ENCODE measurements around the gene NSDHL.

The NSDHL gene

GRCh38 chrX:152843852-152844251 lies 13.0 kb downstream of the NSDHL start:
- in situ Hi-C loops (cut with HindIII; ENCODE audit: low sequenced_read_pairs), result no loop called here

GRCh38 chrX:152844256-152844655 lies 13.4 kb downstream of the NSDHL start:
- in situ Hi-C loops (cut with HindIII; ENCODE audit: low sequenced_read_pairs), result no loop called here

- in situ Hi-C loops (cut with HindIII; ENCODE audit: low sequenced_read_pairs), result no loop called here
These were observed 14.9 kb downstream of the NSDHL start for GRCh38 chrX:152845618-152846240.

- in situ Hi-C loops (cut with HindIII; ENCODE audit: low sequenced_read_pairs), result no loop called here
These were observed 16.4 kb downstream of the NSDHL start for GRCh38 chrX:152847281-152847680.

GRCh38 chrX:152850465-152850864 lies 19.6 kb downstream of the NSDHL start:
- in situ Hi-C loops (cut with HindIII; ENCODE audit: low sequenced_read_pairs), result no loop called here

- in situ Hi-C loops (cut with HindIII; ENCODE audit: low sequenced_read_pairs), result no loop called here
These were observed 23.1 kb downstream of the NSDHL start for GRCh38 chrX:152853986-152854385.

GRCh38 chrX:152861116-152861515 lies 30.3 kb downstream of the NSDHL start:
- in situ Hi-C loops (cut with HindIII; ENCODE audit: low sequenced_read_pairs), result no loop called here

GRCh38 chrX:152861826-152862225 lies 31.0 kb downstream of the NSDHL start:
- in situ Hi-C loops (cut with HindIII; ENCODE audit: low sequenced_read_pairs), result no loop called here

- in situ Hi-C loops (cut with HindIII; ENCODE audit: low sequenced_read_pairs), result no loop called here
These were observed 34.5 kb downstream of the NSDHL start for GRCh38 chrX:152865232-152865920.

GRCh38 chrX:152866386-152866785 lies 35.5 kb downstream of the NSDHL start:
- in situ Hi-C loops (cut with HindIII; ENCODE audit: low sequenced_read_pairs), result no loop called here

- in situ Hi-C loops (cut with HindIII; ENCODE audit: low sequenced_read_pairs), result no loop called here
These were observed 39.1 kb downstream of the NSDHL start for GRCh38 chrX:152869972-152870371.

GRCh38 chrX:152871260-152871659 lies 40.4 kb downstream of the NSDHL start:
- in situ Hi-C loops (cut with HindIII; ENCODE audit: low sequenced_read_pairs), result no loop called here

GRCh38 chrX:152872522-152872921 lies 41.7 kb downstream of the NSDHL start:
- in situ Hi-C loops (cut with HindIII; ENCODE audit: low sequenced_read_pairs), result no loop called here

GRCh38 chrX:152873361-152873760 lies 42.5 kb downstream of the NSDHL start:
- in situ Hi-C loops (cut with HindIII; ENCODE audit: low sequenced_read_pairs), result no loop called here

GRCh38 chrX:152876931-152877840 lies 46.3 kb downstream of the NSDHL start:
- in situ Hi-C loops (cut with HindIII; ENCODE audit: low sequenced_read_pairs), result no loop called here

- in situ Hi-C loops (cut with HindIII; ENCODE audit: low sequenced_read_pairs), result no loop called here
These were observed 48.3 kb downstream of the NSDHL start for GRCh38 chrX:152878976-152879755.

- in situ Hi-C loops (cut with HindIII; ENCODE audit: low sequenced_read_pairs), result no loop called here
These were observed 50.4 kb downstream of the NSDHL start for GRCh38 chrX:152881289-152881688.

GRCh38 chrX:152884171-152884570 lies 53.3 kb downstream of the NSDHL start:
- in situ Hi-C loops (cut with HindIII; ENCODE audit: low sequenced_read_pairs), result no loop called here

- in situ Hi-C loops (cut with HindIII; ENCODE audit: low sequenced_read_pairs), result no loop called here
These were observed 55.9 kb downstream of the NSDHL start for GRCh38 chrX:152886716-152887115.

- in situ Hi-C loops (cut with HindIII; ENCODE audit: low sequenced_read_pairs), result no loop called here
These were observed 61.6 kb downstream of the NSDHL start for GRCh38 chrX:152892499-152892898.
